C4-2B (cell line): ENCODE data around the gene SPC24.

ENCODE experiments used
- CTCF ChIP-seq: fragments of 450-650 bp; conservative IDR thresholded peaks from 2 replicates; pipeline ENCODE4 v1.5.1; 2017; ENCODE audit warnings: mild to moderate bottlenecking
- ZFX ChIP-seq: fragments of 450-650 bp; IDR thresholded peaks from 2 replicates; pipeline ENCODE4 v1.6.1; 2017

- TF ChIP-seq CTCF (no peak), ZFX (no peak)
These were observed 49.4 kb upstream of the SPC24 start for GRCh38 chr19:11204943-11205349.
